ENCODE results near the gene QPCTL.
A peak's percentile ranks its signal among the peaks of the same experiment; 100 is the strongest.
"Not testable (repeated sequence)": the region's sequence is repeated elsewhere in the genome, so short reads cannot be mapped to it uniquely, and the experiment has no call there.

Gene QPCTL

GRCh38 chr19:45717131-45717982 lies 24.9 kb downstream of the QPCTL start:
- DNase-seq (ENCODE audit: low read depth in 2 of 2) = peak; percentile 96 to 97

GRCh38 chr19:45717983-45718650 lies 25.7 kb downstream of the QPCTL start:
- no peak for DNase-seq (ENCODE audit: low read depth in 2 of 2)

GRCh38 chr19:45720065-45720464 lies 27.6 kb downstream of the QPCTL start:
- not testable (repeated sequence) for DNase-seq (ENCODE audit: low read depth in 2 of 2)

GRCh38 chr19:45728683-45729082 lies 36.2 kb downstream of the QPCTL start:
- not testable (repeated sequence) for DNase-seq (ENCODE audit: low read depth in 2 of 2)

GRCh38 chr19:45729800-45730290 lies 37.4 kb downstream of the QPCTL start:
- DNase-seq (ENCODE audit: low read depth in 2 of 2) = no peak

- DNase-seq (ENCODE audit: low read depth in 2 of 2) = peak; percentile 83 to 87
These were observed 38.2 kb downstream of the QPCTL start, which contains the start of gene FBXO46 for GRCh38 chr19:45730368-45731288. Gene FBXO46 (minus strand): TSS chr19:45730896. CDS start chr19:45713495, 17,401 bp downstream.

GRCh38 chr19:45733160-45733810 lies 40.8 kb downstream of the QPCTL start, which contains the start of gene MEIOSIN:
Gene MEIOSIN (plus strand): TSS chr19:45733439. CDS start chr19:45735377, 1,938 bp downstream.
- no peak for DNase-seq (ENCODE audit: low read depth in 2 of 2)

- DNase-seq (ENCODE audit: low read depth in 2 of 2) = no peak
These were observed 47.3 kb downstream of the QPCTL start for GRCh38 chr19:45739498-45740439.

GRCh38 chr19:45742969-45743368 lies 50.5 kb downstream of the QPCTL start:
- no peak for DNase-seq (ENCODE audit: low read depth in 2 of 2)

- DNase-seq (ENCODE audit: low read depth in 2 of 2) = no peak
These were observed 53.1 kb downstream of the QPCTL start for GRCh38 chr19:45745606-45746005.

- no peak for DNase-seq (ENCODE audit: low read depth in 2 of 2)
These were observed 54.4 kb downstream of the QPCTL start for GRCh38 chr19:45746866-45747265.

- no peak for DNase-seq (ENCODE audit: low read depth in 2 of 2)
These were observed 55.0 kb downstream of the QPCTL start for GRCh38 chr19:45747513-45747912.

GRCh38 chr19:45751483-45751882 lies 59.0 kb downstream of the QPCTL start:
- DNase-seq (ENCODE audit: low read depth in 2 of 2) = not testable (repeated sequence)

GRCh38 chr19:45752639-45753038 lies 60.2 kb downstream of the QPCTL start:
- no peak for DNase-seq (ENCODE audit: low read depth in 2 of 2)

GRCh38 chr19:45753548-45753947 lies 61.1 kb downstream of the QPCTL start:
- DNase-seq (ENCODE audit: low read depth in 2 of 2) = no peak

Measured in stimulated activated CD8-positive, alpha-beta memory T cell treated with anti-CD3 and anti-CD28 coated beads, Interleukin-15, amount 100 ng/mL, for 4 hours (primary cell).